Thyroid gland (tissue), 4 donors: ENCODE measurements around the gene RPGRIP1L.

Experiments used
- CTCF ChIP-seq, 6 experiments: fragments of 200-600 bp in 3 of 6; fragments of 450-650 bp in 3 of 6; sonication (generic) in 3 of 6; IDR thresholded peaks; one replicate each; pipeline ENCODE4 v1.5.1; 2016 to 2019; ENCODE audit warnings: antibody characterized with exemption in 6 of 6, mild to moderate bottlenecking in 2 of 6, inconsistent platforms in 1 of 6, moderate library complexity in 1 of 6
- POLR2A ChIP-seq, 2 donors: fragments of 450-650 bp; IDR thresholded peaks; one replicate each; pipeline ENCODE4 v1.6.1; 2017; ENCODE audit warnings: antibody characterized with exemption in 2 of 2, mild to moderate bottlenecking in 2 of 2, moderate library complexity in 1 of 2

GRCh38 chr16:53600126-53600525 is 103.5 kb downstream of the RPGRIP1L start:
- TF ChIP-seq CTCF (IDR thresholded peaks at IDR 0.05) (no peak), POLR2A (IDR thresholded peaks at IDR 0.05) (no peak)
